IMR-90 (cell line): ENCODE data around the gene RGS9. TPM values are rescaled to one million over a fixed set of nuclear protein-coding genes. Genes with fewer than 3 reads are reported as not detected.

ENCODE experiments used
- ATAC-seq: fragments of 200-7000 bp; cut with Tn5 transposase; 2 replicates; pipeline ENCODE4 v1.9.1; 2020; ENCODE audit warnings: low read depth, mild to moderate bottlenecking, moderate library complexity
- BruUV-seq: library from RNA; stranded (reverse); fragments of 400-500 nt; replicated peaks from 2 replicates; lab custom pipeline; 2021; lab: Mats Ljungman, UMichigan
- CTCF ChIA-PET: fragments of 300-600 bp; formaldehyde crosslinking; extraction: SDS; loops from one replicate; lab custom pipeline; 2021; ENCODE audit warnings: antibody characterized with exemption; lab: Yijun Ruan, JAX
- POLR2A ChIA-PET: fragments of 300-600 bp; sonication (Branson Sonifier 250); formaldehyde crosslinking; loops from one replicate; lab custom pipeline; 2022; ENCODE audit warnings: antibody characterized with exemption; ENCODE audit not compliant: unreplicated experiment; lab: Charles Lee
- DNase-seq: peaks from one replicate; pipeline ENCODE4 v3.0.0; 2013
- H2AFZ ChIP-seq: replicated peaks from 2 replicates; pipeline ENCODE3; 2013; ENCODE audit warnings: low read length, mild to moderate bottlenecking; ENCODE audit not compliant: poor library complexity
- H2AK5ac ChIP-seq: 2 replicates; pipeline ENCODE4 v1.6.1; 2013; ENCODE audit warnings: low read depth, low read length, inconsistent platforms
- H2AK9ac ChIP-seq: replicated peaks from 2 replicates; pipeline ENCODE3; 2013; ENCODE audit warnings: mild to moderate bottlenecking, low read depth, low read length, moderate library complexity; ENCODE audit not compliant: poor library complexity
- H2BK120ac ChIP-seq: 2 replicates; pipeline ENCODE4 v1.6.1; 2013; ENCODE audit warnings: low read depth, low read length, inconsistent platforms
- H2BK15ac ChIP-seq: 3 replicates; pipeline ENCODE4 v1.6.1; 2013; ENCODE audit warnings: low read depth, low read length, inconsistent platforms
- H2BK20ac ChIP-seq: 2 replicates; pipeline ENCODE4 v1.6.1; 2013; ENCODE audit warnings: low read depth, mild to moderate bottlenecking, inconsistent platforms, low read length, moderate library complexity
- H2BK5ac ChIP-seq: 2 replicates; pipeline ENCODE4 v1.6.1; 2013; ENCODE audit warnings: mild to moderate bottlenecking, low read depth, low read length, inconsistent platforms; ENCODE audit not compliant: poor library complexity, severe bottlenecking
- H3K14ac ChIP-seq: replicated peaks from 2 replicates; pipeline ENCODE4 v1.6.1; 2013; ENCODE audit warnings: low read depth, low read length, inconsistent platforms
- H3K18ac ChIP-seq: 2 replicates; pipeline ENCODE4 v1.6.1; 2013; ENCODE audit warnings: low read depth, low read length, control low read depth
- H3K23ac ChIP-seq: 2 replicates; pipeline ENCODE4 v1.6.1; 2013; ENCODE audit warnings: low read depth, low read length, inconsistent platforms
- H3K27ac ChIP-seq: 2 replicates; pipeline ENCODE4 v1.5.1; 2013; ENCODE audit warnings: mild to moderate bottlenecking, control low read depth, low read length; ENCODE audit not compliant: insufficient read depth
- H3K27me3 ChIP-seq: 2 replicates; pipeline ENCODE4 v1.6.1; 2013; ENCODE audit warnings: low read length; ENCODE audit not compliant: control insufficient read depth, insufficient read depth
- H3K36me3 ChIP-seq: 2 replicates; pipeline ENCODE4 v1.6.1; 2013; ENCODE audit warnings: low read length, mixed read lengths; ENCODE audit not compliant: control insufficient read depth, insufficient read depth
- H3K4ac ChIP-seq: 2 replicates; pipeline ENCODE4 v1.6.1; 2013; ENCODE audit warnings: low read depth, low read length, inconsistent platforms
- H3K4me1 ChIP-seq: 2 replicates; pipeline ENCODE4 v1.6.1; 2013; ENCODE audit warnings: low read length, mixed read lengths; ENCODE audit not compliant: control insufficient read depth, insufficient read depth
- H3K4me2 ChIP-seq: 2 replicates; pipeline ENCODE4 v1.6.1; 2013; ENCODE audit warnings: low read depth, mild to moderate bottlenecking, control low read depth, low read length, moderate library complexity
- H3K4me3 ChIP-seq: 2 replicates; pipeline ENCODE4 v1.5.1; 2013; ENCODE audit warnings: low read depth, mild to moderate bottlenecking, control low read depth, low read length, moderate library complexity; ENCODE audit not compliant: insufficient read depth
- H3K56ac ChIP-seq: 2 replicates; pipeline ENCODE4 v1.6.1; 2013; ENCODE audit warnings: low read length, inconsistent platforms; ENCODE audit not compliant: insufficient read depth; ENCODE audit errors: extremely low read depth
- H3K79me1 ChIP-seq, 2 experiments: 2 replicates each; pipeline ENCODE4 v1.6.1; 2013; ENCODE audit warnings: low read length in 2 of 2, inconsistent platforms in 1 of 2, low read depth in 1 of 2
- H3K9ac ChIP-seq: 2 replicates; pipeline ENCODE4 v1.6.1; 2013; ENCODE audit warnings: low read depth, low read length, control low read depth
- H3K9me1 ChIP-seq: 2 replicates; pipeline ENCODE4 v1.6.1; 2013; ENCODE audit warnings: low read length, inconsistent platforms; ENCODE audit not compliant: insufficient read depth
- H3K9me3 ChIP-seq: 2 replicates; pipeline ENCODE4 v1.6.1; 2013; ENCODE audit warnings: low read length; ENCODE audit not compliant: control insufficient read depth, insufficient read depth
- H4K20me1 ChIP-seq: 2 replicates; pipeline ENCODE4 v1.6.1; 2013; ENCODE audit warnings: low read length, inconsistent platforms; ENCODE audit not compliant: insufficient read depth
- H4K5ac ChIP-seq: 2 replicates; pipeline ENCODE4 v1.6.1; 2013; ENCODE audit warnings: mild to moderate bottlenecking, low read depth, low read length, control low read depth
- H4K8ac ChIP-seq, 2 experiments: 2 replicates each; pipeline ENCODE4 v1.6.1; 2013; ENCODE audit warnings: low read depth in 2 of 2, low read length in 2 of 2, control low read depth in 1 of 2, inconsistent platforms in 1 of 2
- H4K91ac ChIP-seq: 2 replicates; pipeline ENCODE4 v1.6.1; 2013; ENCODE audit warnings: low read depth, low read length, inconsistent platforms; ENCODE audit not compliant: insufficient read depth
- CEBPB ChIP-seq: IDR thresholded peaks from 2 replicates; pipeline ENCODE4 v1.6.1; 2012; ENCODE audit warnings: low read depth, low read length, improper control_type of control experiment
- CHD1 ChIP-seq: IDR thresholded peaks from 2 replicates; pipeline ENCODE4 v1.6.1; 2012; ENCODE audit warnings: low read depth, low read length, improper control_type of control experiment
- FOS ChIP-seq: fragments of 150-350 bp; IDR thresholded peaks from 2 replicates; pipeline ENCODE4 v1.6.1; 2016; ENCODE audit warnings: low read depth, low read length
- MXI1 ChIP-seq: IDR thresholded peaks from 2 replicates; pipeline ENCODE4 v1.6.1; 2012; ENCODE audit warnings: low read depth, mild to moderate bottlenecking, low read length, moderate library complexity, borderline replicate concordance
- POLR2A ChIP-seq: IDR thresholded peaks from 2 replicates; pipeline ENCODE4 v1.6.1; 2012; ENCODE audit warnings: mild to moderate bottlenecking, low read depth, low read length
- RAD21 ChIP-seq: IDR thresholded peaks from 2 replicates; pipeline ENCODE4 v1.6.1; 2012; ENCODE audit warnings: low read length, improper control_type of control experiment
- RCOR1 ChIP-seq: IDR thresholded peaks from 2 replicates; pipeline ENCODE4 v1.6.1; 2012; ENCODE audit warnings: mild to moderate bottlenecking, low read length, improper control_type of control experiment; ENCODE audit not compliant: insufficient replicate concordance
- RFX5 ChIP-seq: IDR thresholded peaks from 2 replicates; pipeline ENCODE4 v1.8.0; 2012; ENCODE audit warnings: low read depth, mild to moderate bottlenecking, low read length, moderate library complexity
- WGBS, 2 experiments: methylation state at CpG; one replicate each; pipeline versions ENCODE4 v1.1.5 to v1.1.7; 2013; ENCODE audit warnings: missing lambda C conversion rate in 2 of 2; ENCODE audit not compliant: insufficient read length in 1 of 2; ENCODE audit errors: extremely low coverage in 2 of 2; 5-methylcytosine and 5-hydroxymethylcytosine counted together
- dilution Hi-C: fragments of 300-500 bp; cut with HindIII; formaldehyde crosslinking; loops from one replicate; pipeline ENCODE4 v1.14.3; 2018; ENCODE audit warnings: low sequenced_read_pairs; ENCODE audit not compliant: unreplicated experiment
- in situ Hi-C: fragments of 300-500 bp; cut with MboI; formaldehyde crosslinking; loops from 3 replicates; pipeline ENCODE4 v1.14.3; 2019; ENCODE audit warnings: low sequenced_read_pairs, inconsistent platforms, mixed read lengths
- intact Hi-C: fragments of 100-400 bp; cut with micrococcal nuclease; formaldehyde crosslinking; loops from 2 replicates; pipeline ENCODE4 v1.10.0; 2022
- polyA plus RNA-seq, 3 experiments: library from polyadenylated mRNA; depleted of rRNA; stranded (reverse); fragments of >200 nt; gene quantifications; 2 replicates each; pipeline ENCODE4 v1.2.3, GENCODE V29; 2012; ENCODE audit warnings: low replicate concordance in 1 of 3
- total RNA-seq: library from RNA; depleted of rRNA; stranded (reverse); fragments of >200 nt; gene quantifications from 2 replicates; pipeline ENCODE4 v1.2.3, GENCODE V29; 2012
- TF ChIP-seq, protein P1 (sequence below): fragments of 150-350 bp; IDR thresholded peaks from 2 replicates; pipeline ENCODE4 v1.6.1; 2016; ENCODE audit warnings: low read depth, mild to moderate bottlenecking, low read length, moderate library complexity, borderline replicate concordance

The RGS9 gene
- total and polyA plus RNA-seq, 2 of the 4 experiments (the other 2 are of a cell fraction), result 0.90 to 1.1 TPM

DNA sequence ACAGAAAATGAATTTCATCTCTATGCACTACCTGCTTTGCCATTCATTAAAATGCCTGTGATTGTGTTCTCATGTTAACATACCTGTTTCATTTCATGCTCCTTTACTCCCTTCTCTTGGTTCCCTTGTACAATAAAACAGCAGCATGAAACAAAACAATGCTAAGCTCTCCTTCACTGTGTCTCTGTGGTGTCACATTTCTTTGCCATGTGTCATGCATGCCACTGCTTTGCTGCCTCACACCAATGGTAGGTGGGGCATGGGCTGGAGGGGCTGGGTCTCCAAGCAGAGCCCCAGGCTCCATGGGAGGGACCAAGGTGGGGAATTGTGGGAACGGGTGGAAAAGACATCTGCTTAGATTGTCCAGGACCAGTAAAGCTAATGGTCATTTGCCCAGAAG is 83.6 kb downstream of the RGS9 start:
- Histone ChIP-seq H2AK5ac (no peak overlapping the region), H3K4me2 (no peak overlapping the region)
- dilution Hi-C loops, result no loop called here

More for the DNA sequence above, 83.6 kb downstream of the RGS9 start:
- Histone ChIP-seq H4K91ac (no peak overlapping the region), H2BK120ac (no peak overlapping the region), H2BK5ac (no peak overlapping the region), H3K27ac (no peak overlapping the region), H3K56ac (no peak overlapping the region), H2AK9ac (no peak overlapping the region), H3K27me3 (peaks cover 8% of the 10 kb centered on the region), H4K20me1 (no peaks in the 10 kb centered on the region), H4K8ac (no peak overlapping the region), H2AFZ (peak overlapping the region; percentile 44), H3K23ac (no peak overlapping the region), H3K9me1 (no peaks in the 10 kb centered on the region), H2BK20ac (no peak overlapping the region), H3K4ac (no peak overlapping the region), H3K9me3 (no peaks in the 10 kb centered on the region), H3K4me1 (peaks cover 2% of the 10 kb centered on the region; the same call in 1 of the 2 replicates), H3K9ac (no peak overlapping the region), H3K14ac (no peak overlapping the region), H3K36me3 (no peaks in the 10 kb centered on the region), H2BK15ac (no peak overlapping the region), H3K4me3 (no peak overlapping the region), H4K5ac (no peak overlapping the region), H3K18ac (no peak overlapping the region), H3K79me1 (no peaks in the 10 kb centered on the region)
- intact Hi-C loops (no loop called here), in situ Hi-C loops (no loop called here)
- CTCF ChIA-PET, result no interaction called here
- no peak for TF ChIP-seq POLR2A
- TF ChIP-seq RAD21, result no peak
- no peak for TF ChIP-seq FOS
- TF ChIP-seq CEBPB, result no peak
- TF ChIP-seq MXI1, result no peak
- TF ChIP-seq, protein P1, sequence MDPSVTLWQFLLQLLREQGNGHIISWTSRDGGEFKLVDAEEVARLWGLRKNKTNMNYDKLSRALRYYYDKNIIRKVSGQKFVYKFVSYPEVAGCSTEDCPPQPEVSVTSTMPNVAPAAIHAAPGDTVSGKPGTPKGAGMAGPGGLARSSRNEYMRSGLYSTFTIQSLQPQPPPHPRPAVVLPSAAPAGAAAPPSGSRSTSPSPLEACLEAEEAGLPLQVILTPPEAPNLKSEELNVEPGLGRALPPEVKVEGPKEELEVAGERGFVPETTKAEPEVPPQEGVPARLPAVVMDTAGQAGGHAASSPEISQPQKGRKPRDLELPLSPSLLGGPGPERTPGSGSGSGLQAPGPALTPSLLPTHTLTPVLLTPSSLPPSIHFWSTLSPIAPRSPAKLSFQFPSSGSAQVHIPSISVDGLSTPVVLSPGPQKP, result no peak
- TF ChIP-seq RFX5, result no peak
- TF ChIP-seq RCOR1, result no peak
- no peak for TF ChIP-seq CHD1
- DNase-seq (no peak), ATAC-seq (peak; percentile 60)
- BruUV-seq, result no TSS peak
- WGBS, 2 experiments, result 83% methylated on average over 1 of the region's 1 CpG; no CpG with 5 or more reads in 1 of the 2 experiments
- POLR2A ChIA-PET, result no interaction called here
